AG09309 (cell line): ENCODE data around the gene ROR1.

ENCODE experiments used
- DNase-seq: peaks from one replicate; pipeline ENCODE4 v3.0.0-alpha.2; 2010; ENCODE audit warnings: low read depth
- H3K4me3 ChIP-seq: 2 replicates; pipeline ENCODE4 v1.5.1; 2011; ENCODE audit warnings: mild to moderate bottlenecking, low read depth, low read length, moderate library complexity; ENCODE audit not compliant: control insufficient read depth
- TF ChIP-seq, protein P1 (sequence below): IDR thresholded peaks from 2 replicates; pipeline ENCODE4 v1.5.1; 2011; ENCODE audit warnings: mild to moderate bottlenecking, low read depth, low read length, inconsistent platforms; ENCODE audit not compliant: insufficient read depth, control insufficient read depth; ENCODE audit errors: missing control alignments

Gene ROR1

DNA sequence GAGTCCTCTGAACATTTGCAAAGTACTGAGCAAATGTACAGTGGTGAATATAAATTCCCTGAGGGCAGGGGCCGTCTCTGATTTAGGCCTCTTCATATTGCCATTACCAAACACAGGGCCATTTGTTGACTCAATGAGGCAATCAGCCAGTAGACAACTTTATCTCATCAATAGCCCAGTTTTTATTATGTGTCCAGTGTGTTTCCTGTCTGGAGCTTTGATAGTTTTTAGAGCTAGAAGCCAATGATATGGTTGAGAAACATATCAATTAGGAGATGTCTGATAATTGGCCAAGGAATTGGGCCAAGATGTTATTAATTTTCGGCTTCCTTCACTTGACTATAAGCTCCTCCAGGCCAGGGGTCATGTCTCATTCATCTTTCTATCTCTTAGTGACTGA, 163.0 kb downstream of the ROR1 start:
- no peak for DNase-seq
- H3K4me3 ChIP-seq: no peak overlapping the region
- TF ChIP-seq, protein P1, sequence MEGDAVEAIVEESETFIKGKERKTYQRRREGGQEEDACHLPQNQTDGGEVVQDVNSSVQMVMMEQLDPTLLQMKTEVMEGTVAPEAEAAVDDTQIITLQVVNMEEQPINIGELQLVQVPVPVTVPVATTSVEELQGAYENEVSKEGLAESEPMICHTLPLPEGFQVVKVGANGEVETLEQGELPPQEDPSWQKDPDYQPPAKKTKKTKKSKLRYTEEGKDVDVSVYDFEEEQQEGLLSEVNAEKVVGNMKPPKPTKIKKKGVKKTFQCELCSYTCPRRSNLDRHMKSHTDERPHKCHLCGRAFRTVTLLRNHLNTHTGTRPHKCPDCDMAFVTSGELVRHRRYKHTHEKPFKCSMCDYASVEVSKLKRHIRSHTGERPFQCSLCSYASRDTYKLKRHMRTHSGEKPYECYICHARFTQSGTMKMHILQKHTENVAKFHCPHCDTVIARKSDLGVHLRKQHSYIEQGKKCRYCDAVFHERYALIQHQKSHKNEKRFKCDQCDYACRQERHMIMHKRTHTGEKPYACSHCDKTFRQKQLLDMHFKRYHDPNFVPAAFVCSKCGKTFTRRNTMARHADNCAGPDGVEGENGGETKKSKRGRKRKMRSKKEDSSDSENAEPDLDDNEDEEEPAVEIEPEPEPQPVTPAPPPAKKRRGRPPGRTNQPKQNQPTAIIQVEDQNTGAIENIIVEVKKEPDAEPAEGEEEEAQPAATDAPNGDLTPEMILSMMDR: no peak

GRCh38 chr1:63937461-63938022, 163.7 kb downstream of the ROR1 start:
- DNase-seq: no peak
- TF ChIP-seq, protein P1: no peak
- no peak overlapping the region for H3K4me3 ChIP-seq

DNA sequence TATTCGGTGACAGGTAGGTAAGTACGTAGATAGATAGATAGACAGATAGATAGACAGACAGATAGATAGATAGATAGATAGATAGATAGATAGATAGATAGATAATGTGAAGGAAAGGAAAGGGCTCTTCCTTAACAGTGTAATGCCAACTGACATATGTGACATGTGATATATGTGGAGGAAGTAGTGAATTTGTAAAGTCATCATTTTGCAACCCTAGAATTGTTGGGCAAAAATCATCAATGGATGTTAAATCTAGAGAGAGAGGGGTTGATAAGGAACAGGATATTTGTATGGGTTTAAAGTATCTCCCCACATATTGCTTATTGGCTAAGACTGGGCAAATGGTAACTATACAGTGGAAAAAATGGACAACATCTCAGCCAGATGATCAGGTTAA, 166.6 kb downstream of the ROR1 start:
- DNase-seq: no peak
- H3K4me3 ChIP-seq: no peak overlapping the region
- TF ChIP-seq, protein P1: no peak

DNA sequence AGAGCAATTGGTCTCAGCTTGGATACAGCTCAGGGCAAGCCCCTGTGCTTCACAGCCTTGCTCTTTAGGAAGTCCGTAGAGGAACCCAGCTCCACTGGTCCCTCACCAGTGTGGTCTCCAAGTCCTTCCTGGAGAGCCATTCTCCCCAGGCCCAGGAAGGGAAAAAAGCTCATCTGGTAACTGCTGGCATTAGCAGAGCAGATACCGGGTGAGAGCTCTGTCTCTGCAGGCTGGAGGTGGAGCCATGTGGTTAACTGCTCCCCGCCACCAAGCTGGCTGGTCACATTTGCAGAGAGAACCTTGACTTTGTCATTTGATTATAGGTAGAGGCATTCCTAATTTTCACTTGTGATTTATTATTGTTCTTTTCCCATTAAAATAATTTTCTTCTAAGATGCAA, 169.6 kb downstream of the ROR1 start:
- TF ChIP-seq, protein P1: no peak
- no peak for DNase-seq

DNA sequence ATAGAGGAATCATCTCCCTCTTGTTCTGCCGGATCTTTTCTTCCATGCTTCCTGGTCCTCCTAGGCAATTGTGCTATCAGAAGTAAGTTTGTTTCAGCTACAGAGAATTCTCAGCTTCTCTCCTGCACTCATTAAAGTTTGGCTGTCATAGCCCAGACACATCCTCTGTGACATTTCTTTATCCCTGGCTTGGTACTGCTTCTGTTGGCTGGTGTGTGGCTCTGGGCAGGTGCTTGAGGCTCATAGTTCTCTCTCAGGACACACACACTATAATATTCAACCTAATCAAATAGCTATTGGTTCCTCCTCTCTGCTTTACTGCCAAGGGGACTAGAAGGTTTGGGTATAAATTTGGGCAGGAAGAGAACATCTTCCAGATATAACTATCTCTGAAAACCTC, 172.1 kb downstream of the ROR1 start:
- no peak for DNase-seq
- H3K4me3 ChIP-seq: no peak overlapping the region
- TF ChIP-seq, protein P1: no peak

More for the DNA sequence above, 169.6 kb downstream of the ROR1 start:
- no peak overlapping the region for H3K4me3 ChIP-seq

GRCh38 chr1:63946866-63947491, 173.2 kb downstream of the ROR1 start:
- DNase-seq: no peak
- TF ChIP-seq, protein P1: no peak
- no peak overlapping the region for H3K4me3 ChIP-seq

GRCh38 chr1:63947904-63948303, 174.1 kb downstream of the ROR1 start:
- H3K4me3 ChIP-seq: no peak overlapping the region
- TF ChIP-seq, protein P1: no peak
- no peak for DNase-seq
